GM12873 (cell line): ENCODE measurements around the gene HINFP.

ENCODE experiments used
- CTCF ChIP-seq: IDR thresholded peaks from 2 replicates; pipeline ENCODE4 v1.5.1; 2012; ENCODE audit warnings: low read depth, mild to moderate bottlenecking, moderate library complexity, low read length, control low read depth; ENCODE audit not compliant: insufficient read depth; ENCODE audit errors: missing control alignments

HINFP gene

GRCh38 chr11:119109843-119110242 lies 11.5 kb upstream of the HINFP start:
- no peak for TF ChIP-seq CTCF

- no peak for TF ChIP-seq CTCF
Observed at GRCh38 chr11:119110439-119110838, 10.9 kb upstream of the HINFP start.

- no peak for TF ChIP-seq CTCF
Observed at GRCh38 chr11:119111361-119111925, 9.9 kb upstream of the HINFP start.

GRCh38 chr11:119112314-119113020 lies 8.9 kb upstream of the HINFP start:
- no peak for TF ChIP-seq CTCF

- TF ChIP-seq CTCF, result no peak
Observed at GRCh38 chr11:119113716-119114115, 7.7 kb upstream of the HINFP start.

- no peak for TF ChIP-seq CTCF
Observed at GRCh38 chr11:119114351-119114750, 7.0 kb upstream of the HINFP start.

- no peak for TF ChIP-seq CTCF
Observed at GRCh38 chr11:119115484-119116234, 5.7 kb upstream of the HINFP start.
